ENCODE results near the gene DNAI1. TPM values are rescaled to one million over a fixed set of nuclear protein-coding genes. Genes with fewer than 3 reads are reported as not detected.
A peak's percentile ranks its signal among the peaks of the same experiment; 100 is the strongest.

The DNAI1 gene
- polyA plus RNA-seq, 1 donor (not counting 4 experiments of a cell fraction or from before 2014, with no cell fraction given): 0.08 TPM

GRCh38 chr9:34458959-34459340 is 345 bp downstream of the DNAI1 start:
- Histone ChIP-seq H3K27me3 (ENCODE audit: control insufficient read depth, extremely low read depth, insufficient read depth, low read length) (no peaks in the 10 kb centered on the region), H3K4me3 (ENCODE audit: control insufficient read depth in 2 of 3, extremely low read depth in 1 of 3, insufficient read depth in 2 of 3, low read depth in 1 of 3, low read length in 3 of 3) (peak overlapping the region in 1 of 3 experiments; percentile 52), H3K4me1 (ENCODE audit: control insufficient read depth, extremely low read depth, insufficient read depth, low read length) (peaks cover 41% of the 10 kb centered on the region), H3K36me3 (ENCODE audit: control insufficient read depth in 2 of 2, extremely low read depth in 1 of 2, insufficient read depth in 2 of 2, low read length in 2 of 2) (no peaks in the 10 kb centered on the region), H4K20me1 (ENCODE audit: control insufficient read depth, extremely low read depth, insufficient read depth, low read length) (no peaks in the 10 kb centered on the region), H3K4me2 (ENCODE audit: control insufficient read depth, extremely low read depth, insufficient read depth, low read depth, low read length) (peak overlapping the region; percentile 87), H3K9me1 (ENCODE audit: control insufficient read depth, extremely low read depth, insufficient read depth, low read length) (peaks cover 3% of the 10 kb centered on the region), H3K9me3 (ENCODE audit: control insufficient read depth, low read depth, low read length) (no peaks in the 10 kb centered on the region), H2AFZ (ENCODE audit: control insufficient read depth, low read length) (peak overlapping the region; percentile 88), H3K9ac (ENCODE audit: control insufficient read depth, extremely low read depth, insufficient read depth, low read length) (no peak overlapping the region), H3K79me2 (ENCODE audit: control insufficient read depth, insufficient read depth, low read length) (peaks cover 19% of the 10 kb centered on the region), H3K27ac (ENCODE audit: control insufficient read depth, insufficient read depth, low read length) (peak overlapping the region; percentile 13)
- DNase-seq (ENCODE audit: low read depth, low spot score): no peak
- TF ChIP-seq CTCF (optimal IDR thresholded peaks at IDR 0.05 in 1 of 3, IDR thresholded peaks at IDR 0.05 in 1 of 3, conservative IDR thresholded peaks at IDR 0.05 in 1 of 3; ENCODE audit: extremely low read depth in 1 of 3, insufficient read depth in 2 of 3, low read length in 3 of 3): no peak
- TF ChIP-seq EZH2 (IDR thresholded peaks at IDR 0.05; ENCODE audit: low read length): no peak
- FAIRE-seq: peak; percentile 43
- dilution Hi-C loops (cut with MboI; ENCODE audit: extremely low pct_ligation_motif_present, low sequenced_read_pairs): no loop called here

DNA sequence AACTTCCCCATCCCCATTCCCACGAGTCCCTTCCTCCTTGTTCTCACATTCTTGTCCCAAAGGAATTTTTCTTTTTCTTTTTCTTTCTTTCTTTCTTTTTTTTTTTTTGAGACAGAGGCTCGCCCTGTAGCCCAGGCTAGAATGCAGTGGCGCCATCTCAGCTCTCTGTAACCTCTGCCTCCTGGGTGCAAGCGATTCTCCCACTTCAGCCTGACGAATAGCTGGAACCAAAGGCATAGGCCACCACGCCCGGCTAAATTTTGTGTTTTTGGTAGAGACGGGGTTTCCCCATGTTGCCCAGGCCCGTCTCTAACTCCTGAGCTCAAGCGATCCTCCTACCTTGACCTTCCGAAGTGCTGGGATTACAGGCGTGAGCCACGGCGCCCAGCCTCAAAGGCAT is 751 bp downstream of the DNAI1 start:
- Histone ChIP-seq H3K9me3 (ENCODE audit: control insufficient read depth, low read depth, low read length) (no peaks in the 10 kb centered on the region), H3K4me1 (ENCODE audit: control insufficient read depth, extremely low read depth, insufficient read depth, low read length) (peaks cover 42% of the 10 kb centered on the region), H3K4me2 (ENCODE audit: control insufficient read depth, extremely low read depth, insufficient read depth, low read depth, low read length) (no peak overlapping the region), H3K36me3 (ENCODE audit: control insufficient read depth in 2 of 2, extremely low read depth in 1 of 2, insufficient read depth in 2 of 2, low read length in 2 of 2) (no peaks in the 10 kb centered on the region), H3K79me2 (ENCODE audit: control insufficient read depth, insufficient read depth, low read length) (peaks cover 18% of the 10 kb centered on the region), H3K27ac (ENCODE audit: control insufficient read depth, insufficient read depth, low read length) (no peak overlapping the region), H2AFZ (ENCODE audit: control insufficient read depth, low read length) (no peak overlapping the region), H3K4me3 (ENCODE audit: control insufficient read depth in 2 of 3, extremely low read depth in 1 of 3, insufficient read depth in 2 of 3, low read depth in 1 of 3, low read length in 3 of 3) (no peak overlapping the region), H3K27me3 (ENCODE audit: control insufficient read depth, extremely low read depth, insufficient read depth, low read length) (no peaks in the 10 kb centered on the region), H3K9ac (ENCODE audit: control insufficient read depth, extremely low read depth, insufficient read depth, low read length) (no peak overlapping the region), H4K20me1 (ENCODE audit: control insufficient read depth, extremely low read depth, insufficient read depth, low read length) (no peaks in the 10 kb centered on the region), H3K9me1 (ENCODE audit: control insufficient read depth, extremely low read depth, insufficient read depth, low read length) (peaks cover 1% of the 10 kb centered on the region)
- TF ChIP-seq CTCF (optimal IDR thresholded peaks at IDR 0.05 in 1 of 3, IDR thresholded peaks at IDR 0.05 in 1 of 3, conservative IDR thresholded peaks at IDR 0.05 in 1 of 3; ENCODE audit: extremely low read depth in 1 of 3, insufficient read depth in 2 of 3, low read length in 3 of 3): no peak
- FAIRE-seq (no peak), DNase-seq (ENCODE audit: low read depth, low spot score) (no peak)
- dilution Hi-C loops (cut with MboI; ENCODE audit: extremely low pct_ligation_motif_present, low sequenced_read_pairs): no loop called here
